Measurements from ENCODE around the gene HYLS1. TPM values are rescaled to one million over a fixed set of nuclear protein-coding genes. Genes with fewer than 3 reads are reported as not detected.
"Not testable (repeated sequence)": the region's sequence is repeated elsewhere in the genome, so short reads cannot be mapped to it uniquely, and the experiment has no call there.

Gene HYLS1, protein sequence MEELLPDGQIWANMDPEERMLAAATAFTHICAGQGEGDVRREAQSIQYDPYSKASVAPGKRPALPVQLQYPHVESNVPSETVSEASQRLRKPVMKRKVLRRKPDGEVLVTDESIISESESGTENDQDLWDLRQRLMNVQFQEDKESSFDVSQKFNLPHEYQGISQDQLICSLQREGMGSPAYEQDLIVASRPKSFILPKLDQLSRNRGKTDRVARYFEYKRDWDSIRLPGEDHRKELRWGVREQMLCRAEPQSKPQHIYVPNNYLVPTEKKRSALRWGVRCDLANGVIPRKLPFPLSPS
- 7.0 TPM for polyA plus RNA-seq (2013, experiment 1 of 2; ENCODE audit: insufficient read length)
- polyA plus RNA-seq (2013, experiment 2 of 2; ENCODE audit: insufficient read length) = 7.3 TPM

DNA sequence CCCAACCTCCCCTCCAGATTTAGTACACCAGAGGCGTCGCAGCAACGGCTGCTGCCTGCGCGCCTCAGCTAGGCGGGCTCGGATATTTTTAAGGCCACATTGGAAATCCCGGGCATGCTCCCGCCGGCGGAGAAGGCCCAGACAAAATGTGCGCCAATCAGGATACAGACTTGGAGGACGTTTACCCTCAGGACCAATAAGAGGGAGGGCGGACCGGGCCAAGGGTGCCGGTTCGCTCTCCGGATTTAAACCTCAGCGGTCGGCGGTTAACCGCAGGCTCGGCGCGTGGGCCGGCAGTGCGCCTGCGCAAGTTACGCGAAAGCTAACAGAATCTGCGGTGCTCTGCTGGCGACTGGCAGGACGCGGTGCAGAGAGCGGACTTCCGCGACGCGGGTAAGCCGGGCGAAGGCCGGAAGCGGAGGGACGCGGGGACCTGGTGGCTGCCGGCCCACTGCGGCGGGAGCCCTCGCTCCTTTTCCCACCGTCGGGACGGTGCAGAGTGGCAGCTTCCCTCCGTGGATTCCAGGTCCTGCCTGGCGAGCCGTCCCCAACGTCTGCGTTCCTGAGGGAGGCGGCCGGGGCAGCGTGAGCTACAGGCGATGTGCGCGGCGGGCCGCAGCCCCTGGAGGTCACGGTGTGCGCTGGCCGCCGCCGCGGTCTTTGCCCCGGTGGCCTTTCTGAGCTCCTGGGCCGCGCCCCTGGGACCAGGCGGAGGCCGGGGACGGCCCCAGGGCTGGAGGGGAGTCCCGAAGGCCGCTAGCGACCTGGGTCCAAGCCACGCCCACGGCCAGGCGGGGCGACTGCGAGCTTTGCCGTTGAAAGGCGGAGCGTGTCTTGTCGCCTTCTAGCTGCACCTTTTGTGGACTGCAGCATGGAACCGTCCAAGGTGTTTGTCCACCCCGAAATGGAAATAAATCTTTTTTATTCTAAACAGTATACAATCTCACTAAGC is at the start of gene HYLS1:
TSS of gene HYLS1 (plus strand) at position 296 of the 952 bp plus-strand sequence. CDS start 11,701 bp downstream, outside the sequence.
- peak; percentile 97 for DNase-seq

DNA sequence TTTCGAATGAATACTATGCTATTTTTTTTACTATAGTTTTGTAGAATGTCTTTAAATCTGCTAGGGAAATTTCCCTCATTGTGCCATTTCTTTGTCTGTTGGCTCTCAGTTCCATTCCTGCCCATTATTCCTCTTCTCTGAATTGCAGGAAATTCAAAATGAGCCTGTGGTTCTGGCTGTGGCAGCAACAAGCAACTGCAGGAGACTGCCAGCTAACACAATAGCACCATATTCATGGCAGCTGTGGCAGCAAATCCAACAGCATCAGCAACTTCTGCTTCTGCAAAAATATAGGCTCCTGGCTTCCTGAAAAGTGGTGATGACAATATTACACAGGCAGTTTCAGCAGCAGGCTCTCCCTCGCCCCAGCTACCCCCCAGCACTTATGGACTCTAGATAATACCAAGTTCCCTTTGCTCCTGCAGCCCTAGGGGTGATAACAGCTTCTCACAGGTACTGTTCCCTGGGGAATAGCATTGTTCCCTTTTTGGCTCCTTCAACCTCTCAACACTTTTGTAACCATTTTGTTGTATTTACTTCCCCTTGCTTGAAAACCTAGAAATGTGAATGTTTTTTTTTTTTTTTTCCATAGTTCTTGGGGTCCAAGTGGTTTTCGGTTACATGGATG is 45.0 kb upstream of the HYLS1 start:
- DNase-seq = no peak

DNA sequence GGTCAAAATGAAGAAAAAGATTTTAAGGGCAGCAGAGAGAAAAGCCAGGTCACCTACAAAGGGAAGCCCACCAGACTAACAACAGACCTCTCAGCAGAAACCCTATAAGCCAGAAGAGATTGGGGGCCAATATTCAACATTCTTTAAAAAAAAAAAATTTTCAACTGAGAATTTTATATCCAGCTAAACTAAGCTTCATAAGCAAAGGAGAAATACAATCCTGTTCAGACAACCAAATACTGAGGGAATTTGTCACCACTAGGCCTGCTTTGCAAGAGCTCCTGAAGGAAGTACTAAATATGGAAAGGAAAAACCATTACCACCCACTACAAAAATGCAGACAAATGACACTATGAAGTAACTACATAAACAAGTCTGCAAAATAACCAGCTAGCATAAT is 41.3 kb upstream of the HYLS1 start:
- no peak for DNase-seq

DNA sequence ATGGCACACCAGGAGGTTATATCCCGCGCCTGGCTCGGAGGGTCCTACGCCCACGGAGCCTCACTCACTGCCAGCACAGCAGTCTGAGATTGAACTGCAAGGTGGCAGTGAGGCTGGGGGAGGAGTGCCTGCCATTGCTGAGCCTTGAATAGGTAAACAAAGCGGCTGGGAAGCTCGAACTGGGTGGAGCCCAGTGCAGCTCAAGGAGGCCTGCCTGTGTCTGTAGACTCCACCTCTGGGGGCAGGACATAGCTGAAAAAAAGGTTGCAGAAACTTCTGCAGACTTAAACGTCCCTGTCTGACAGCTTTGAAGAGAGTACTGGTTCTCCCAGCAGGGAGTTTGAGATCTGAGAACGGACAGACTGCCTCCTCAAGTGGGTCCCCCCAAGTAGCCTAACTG is 29.8 kb upstream of the HYLS1 start:
- not testable (repeated sequence) for DNase-seq

DNA sequence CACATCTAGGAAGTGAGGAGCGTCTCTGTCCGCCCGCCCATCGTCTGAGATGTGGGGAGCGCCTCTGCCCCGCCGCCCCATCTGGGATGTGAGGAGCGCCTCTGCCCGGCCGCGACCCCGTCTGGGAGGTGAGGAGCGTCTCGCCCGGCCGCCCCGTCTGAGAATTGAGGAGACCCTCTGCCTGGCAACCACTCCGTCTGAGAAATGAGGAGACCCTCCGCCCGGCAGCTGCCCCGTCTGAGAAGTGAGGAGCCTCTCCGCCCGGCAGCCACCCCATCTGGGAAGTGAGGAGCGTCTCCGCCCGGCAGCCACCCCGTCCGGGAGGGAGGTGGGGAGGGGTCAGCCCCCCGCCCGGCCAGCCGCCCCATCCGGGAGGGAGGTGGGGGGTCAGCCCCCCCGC is 24.7 kb upstream of the HYLS1 start:
- not testable (repeated sequence) for DNase-seq

DNA sequence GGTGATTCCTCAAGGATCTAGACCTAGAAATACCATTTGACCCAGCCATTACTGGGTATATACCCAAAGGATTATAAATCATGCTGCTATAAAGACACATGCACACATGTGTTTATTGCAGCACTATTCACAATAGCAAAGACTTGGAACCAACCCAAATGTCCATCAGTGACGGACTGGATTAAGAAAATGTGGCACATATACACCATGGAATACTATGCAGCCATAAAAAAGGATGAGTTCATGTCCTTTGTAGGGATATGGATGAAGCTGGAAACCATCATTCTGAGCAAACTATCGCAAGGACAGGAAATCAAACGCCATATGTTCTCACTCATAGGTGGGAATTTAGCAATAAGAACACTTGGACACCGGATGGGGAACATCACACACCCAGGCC is 22.1 kb upstream of the HYLS1 start:
- not testable (repeated sequence) for DNase-seq

DNA sequence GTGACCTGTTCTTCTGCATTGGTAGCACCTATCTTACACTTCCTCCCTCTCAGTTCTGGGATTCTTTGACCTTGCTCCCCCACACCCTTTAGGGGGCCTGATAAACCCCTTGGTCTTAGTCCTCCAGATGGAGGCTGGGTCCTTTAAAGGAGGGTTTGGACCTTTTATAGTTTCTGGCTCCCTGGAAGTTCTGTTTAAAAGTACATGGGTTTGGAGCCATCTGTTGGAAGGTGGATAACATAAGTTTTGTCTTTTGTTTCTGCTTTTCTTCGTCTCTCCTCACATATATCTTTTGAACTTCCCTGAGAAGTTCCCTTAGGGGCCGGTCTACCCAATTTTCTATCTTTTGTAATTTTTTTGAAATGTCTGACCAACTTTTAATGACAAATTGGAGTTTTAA is 17.9 kb upstream of the HYLS1 start:
- no peak for DNase-seq

DNA sequence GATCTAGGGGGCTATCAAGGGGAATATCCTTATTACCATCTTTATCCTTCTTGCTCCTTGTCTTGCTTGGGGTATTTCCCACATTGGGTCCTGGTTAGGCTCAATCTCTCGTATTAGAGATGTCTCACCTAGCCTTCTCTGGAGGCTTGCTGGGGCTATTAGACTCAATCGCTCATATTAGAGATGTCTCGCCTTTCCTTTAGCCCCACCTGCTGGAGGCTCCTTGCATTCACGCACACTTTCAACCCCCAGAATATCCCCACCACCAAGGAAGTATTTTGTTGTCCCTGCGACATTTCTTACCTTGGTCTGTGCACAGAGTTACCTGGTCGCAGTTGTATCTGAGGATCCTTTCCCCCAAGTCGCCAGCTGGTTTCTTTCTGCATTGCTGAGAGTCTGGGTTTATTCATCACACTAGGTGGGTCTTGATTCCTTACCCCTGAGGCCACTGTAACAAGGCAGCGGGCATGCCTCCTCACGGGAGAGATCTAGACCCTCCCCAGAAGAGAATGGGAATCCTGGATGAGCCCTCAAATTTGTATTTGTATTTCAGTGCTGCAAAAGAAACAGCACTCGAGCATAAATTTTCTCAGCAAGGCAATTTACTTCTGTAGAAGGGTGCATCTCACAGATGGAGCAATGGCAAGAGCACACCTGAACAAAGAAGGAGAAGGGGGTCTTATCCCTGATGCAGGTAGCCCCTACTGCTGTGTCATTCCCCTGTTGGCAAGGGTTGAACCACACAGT is 15.9 kb upstream of the HYLS1 start:
- DNase-seq = peak; percentile 10

DNA sequence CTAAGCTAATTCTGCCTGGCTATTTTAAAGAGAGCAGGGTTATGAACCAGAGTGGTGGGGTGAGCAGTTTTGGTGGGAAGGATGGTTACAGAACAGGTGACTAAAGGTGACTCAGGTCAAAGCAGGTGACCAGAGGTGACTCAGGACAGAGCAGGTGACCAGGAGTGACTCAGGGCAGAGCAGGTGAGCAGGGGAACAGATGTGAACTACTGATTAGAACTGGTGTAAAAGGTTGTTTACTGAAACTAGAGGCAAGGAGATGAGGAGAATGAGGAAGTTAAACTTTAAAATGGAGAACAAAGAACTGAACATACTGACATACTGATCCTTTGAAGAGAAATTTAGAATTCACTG is 15.4 kb upstream of the HYLS1 start:
- DNase-seq = no peak

DNA sequence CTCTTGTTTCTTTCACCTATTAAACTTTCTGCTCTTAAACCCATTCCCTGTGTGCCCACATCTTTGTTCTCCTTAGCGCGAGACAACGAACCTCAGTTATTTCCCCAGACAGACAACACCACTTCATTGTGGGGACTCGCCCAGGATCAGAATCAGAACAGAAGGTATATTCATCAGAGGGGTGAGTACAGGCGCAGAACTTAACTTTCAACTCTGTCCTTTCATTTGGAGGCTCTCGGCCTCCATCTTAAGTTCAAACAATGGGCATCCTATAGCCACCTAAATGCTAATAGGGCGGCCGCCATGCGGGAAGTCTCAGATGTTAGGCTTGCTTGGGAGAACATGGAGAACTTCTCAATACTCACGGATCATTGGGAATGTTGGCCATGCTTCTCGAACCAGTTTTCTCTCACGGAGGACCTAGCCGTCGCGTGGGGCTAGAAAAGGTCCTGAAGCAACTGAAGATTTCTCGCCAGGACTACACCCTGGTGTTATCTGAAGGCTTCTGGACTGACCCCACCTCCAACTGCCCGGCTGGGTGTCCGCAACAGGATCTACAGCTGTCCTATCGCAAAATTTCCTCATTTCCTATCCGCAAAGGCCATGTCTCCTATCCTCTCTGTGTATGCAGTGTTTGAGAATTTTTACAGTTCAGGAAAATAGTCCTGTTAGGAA is 13.4 kb upstream of the HYLS1 start:
- no peak for DNase-seq

DNA sequence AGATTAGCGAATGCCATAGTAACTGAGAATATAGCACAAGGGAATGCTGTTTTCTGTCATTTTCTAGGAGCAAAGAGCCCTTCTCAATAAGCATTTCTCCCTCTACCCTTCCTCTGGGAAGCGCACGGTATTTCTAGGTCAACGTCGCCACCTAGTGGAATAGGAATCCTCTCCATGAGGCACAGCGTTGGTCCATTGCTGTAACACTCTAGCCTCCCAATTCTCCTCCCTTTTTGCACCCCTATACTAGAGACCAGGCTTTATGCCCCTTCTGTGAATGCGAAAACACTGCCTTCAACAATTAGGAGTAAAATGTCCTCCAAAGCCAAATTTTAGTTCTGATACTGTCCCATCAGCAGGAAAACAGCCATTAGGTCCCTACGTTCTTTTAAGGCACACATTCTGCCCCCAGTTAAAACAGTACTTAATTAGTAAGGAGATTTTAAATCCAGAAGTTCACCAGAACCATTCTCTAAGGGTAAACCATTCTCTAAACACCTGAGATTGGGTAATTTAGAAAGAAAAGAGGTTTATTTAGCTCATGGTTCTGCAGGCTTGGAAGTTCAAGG is 12.8 kb upstream of the HYLS1 start:
- peak; percentile 53 for DNase-seq

DNA sequence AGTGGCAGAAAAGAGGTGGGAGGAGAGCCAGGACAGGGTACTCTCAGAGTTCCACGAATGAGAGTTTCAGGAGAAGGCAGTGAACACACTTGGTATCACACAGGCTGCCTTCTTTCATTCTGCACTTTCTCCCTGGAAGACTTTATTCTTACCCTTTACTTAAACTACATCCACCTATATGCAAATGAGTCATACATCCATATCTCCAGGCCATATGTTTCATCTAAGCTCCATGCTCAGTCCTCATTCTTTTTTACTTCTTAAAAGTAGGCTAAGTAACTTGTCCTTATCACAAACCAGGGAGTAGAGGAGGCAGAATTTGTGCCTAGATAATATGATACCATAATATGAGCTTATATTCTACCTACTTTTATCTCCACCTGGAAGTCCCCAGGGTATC is 6.2 kb upstream of the HYLS1 start:
- DNase-seq = no peak

DNA sequence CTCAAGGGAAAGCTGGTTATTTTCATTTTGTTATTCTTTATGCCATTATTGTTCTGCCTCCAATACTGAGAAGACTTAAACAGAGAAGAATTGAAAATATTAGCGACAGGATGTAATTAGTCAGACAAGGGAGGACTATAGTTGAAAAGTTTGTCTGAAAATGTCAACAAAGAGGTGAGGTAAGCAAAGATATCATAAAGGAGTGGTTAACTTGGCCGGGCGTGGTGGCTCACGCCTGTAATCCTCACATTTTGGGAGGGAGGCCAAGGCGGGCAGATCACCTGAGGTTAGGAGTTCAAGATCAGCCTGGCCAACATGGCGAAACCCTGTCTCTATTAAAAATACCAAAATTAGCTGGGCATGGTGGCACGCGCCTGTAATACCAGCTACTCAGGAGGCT is 4.1 kb upstream of the HYLS1 start:
- no peak for DNase-seq

DNA sequence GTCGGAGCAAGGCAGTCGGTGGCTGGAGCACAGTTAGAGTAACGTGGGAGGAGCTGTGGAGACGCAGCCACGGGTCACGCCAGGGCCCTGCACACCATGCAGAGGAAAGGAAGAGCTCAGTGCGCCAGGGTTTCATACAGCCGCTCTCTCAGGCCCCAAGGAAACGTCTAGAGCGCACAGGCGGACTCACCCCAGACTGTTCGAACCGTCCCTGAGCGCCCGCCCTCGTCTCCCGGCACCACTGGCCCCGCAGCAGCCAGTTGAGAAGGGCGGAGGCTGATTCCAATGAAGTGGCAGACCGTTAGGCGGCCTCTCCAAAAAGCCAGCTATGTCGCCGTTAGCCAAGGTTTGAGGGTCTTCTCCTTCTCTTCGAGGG is 483 bp upstream of the HYLS1 start:
- DNase-seq = peak; percentile 14

DNA sequence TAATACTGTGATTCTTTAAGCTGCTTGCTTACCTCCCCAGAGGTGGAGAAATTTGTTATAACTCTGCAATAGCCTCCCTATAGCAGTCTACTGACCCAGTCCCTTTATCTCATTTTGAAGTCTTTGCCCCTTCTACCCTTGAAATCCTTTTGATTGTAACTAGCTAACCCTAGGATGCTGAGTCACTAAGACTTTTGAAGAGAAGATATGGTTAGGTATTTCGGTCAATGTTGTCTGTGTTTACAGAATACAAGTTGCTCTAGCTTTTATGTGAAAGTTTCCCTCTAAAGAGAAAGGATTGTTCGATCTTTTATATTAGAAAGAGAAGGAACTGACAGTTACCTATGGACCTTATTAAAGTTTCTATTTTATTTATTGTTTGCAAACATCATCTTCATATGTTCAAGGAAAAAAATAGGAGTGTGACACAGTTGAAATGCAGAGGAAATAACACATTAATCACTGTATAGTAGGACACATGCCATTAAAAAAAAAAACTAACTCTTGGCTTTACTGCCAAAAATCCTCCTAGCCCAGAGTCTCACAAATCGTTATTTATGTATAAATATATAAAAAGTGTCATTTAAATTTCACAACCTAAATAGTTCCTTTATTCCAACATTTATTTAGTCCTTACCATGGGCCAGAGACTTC is 3.1 kb downstream of the HYLS1 start:
- no peak for DNase-seq

DNA sequence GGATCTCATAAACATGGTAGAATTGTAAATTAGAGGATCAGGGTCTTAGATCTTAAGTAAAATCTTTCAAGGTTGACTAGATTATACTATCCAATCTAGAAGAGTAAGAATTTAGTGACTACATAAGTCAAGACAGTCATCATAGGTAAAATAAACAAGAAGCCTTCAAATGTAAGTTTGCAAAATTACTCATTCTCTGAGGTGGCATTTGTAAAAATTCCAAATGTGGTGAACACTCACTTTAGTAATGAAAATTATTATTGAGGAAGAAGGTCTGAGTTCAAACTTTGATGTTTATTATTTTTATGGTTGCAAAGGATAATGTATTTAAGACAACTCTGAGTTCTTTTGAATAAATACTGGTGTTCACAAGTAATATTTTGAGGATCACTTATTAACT is 4.6 kb downstream of the HYLS1 start:
- peak; percentile 23 for DNase-seq

DNA sequence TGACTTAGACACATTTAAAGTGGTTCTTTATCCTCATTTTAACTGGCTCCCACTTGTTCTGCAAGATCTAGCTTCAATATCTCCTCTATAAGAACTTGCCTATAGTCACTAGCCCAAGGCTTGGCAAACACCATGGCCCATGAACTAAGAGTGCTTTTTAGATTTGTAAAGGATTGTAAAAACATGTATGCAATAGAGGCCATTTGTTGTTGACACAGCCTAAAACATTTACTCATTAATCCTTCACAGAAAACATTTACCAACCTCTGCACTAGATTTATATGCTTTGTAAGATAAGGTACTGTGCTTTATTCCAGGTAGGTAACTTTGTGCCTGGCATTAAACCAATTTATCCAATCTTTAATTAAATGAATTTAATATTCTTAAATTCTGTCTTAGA is 5.5 kb downstream of the HYLS1 start:
- no peak for DNase-seq

DNA sequence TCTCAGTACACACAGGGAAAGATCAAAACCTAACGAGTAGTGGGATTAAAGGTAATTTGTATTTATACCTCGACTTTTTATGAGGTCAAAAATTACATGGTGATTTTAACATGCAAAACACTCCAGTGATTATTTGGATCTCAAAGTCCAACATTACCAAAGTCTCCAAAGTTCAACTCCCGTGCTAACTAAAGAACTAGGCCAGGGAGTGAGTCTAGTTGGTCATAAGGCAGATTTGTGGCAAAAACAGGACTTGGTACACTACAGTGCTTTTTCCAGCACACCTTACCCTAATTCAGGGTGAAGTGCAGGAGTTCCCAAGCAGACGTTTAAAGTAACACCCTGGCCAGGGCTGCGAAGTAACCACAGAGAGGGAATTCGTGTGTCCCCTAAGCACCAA is 14.4 kb downstream of the HYLS1 start:
- DNase-seq = no peak

DNA sequence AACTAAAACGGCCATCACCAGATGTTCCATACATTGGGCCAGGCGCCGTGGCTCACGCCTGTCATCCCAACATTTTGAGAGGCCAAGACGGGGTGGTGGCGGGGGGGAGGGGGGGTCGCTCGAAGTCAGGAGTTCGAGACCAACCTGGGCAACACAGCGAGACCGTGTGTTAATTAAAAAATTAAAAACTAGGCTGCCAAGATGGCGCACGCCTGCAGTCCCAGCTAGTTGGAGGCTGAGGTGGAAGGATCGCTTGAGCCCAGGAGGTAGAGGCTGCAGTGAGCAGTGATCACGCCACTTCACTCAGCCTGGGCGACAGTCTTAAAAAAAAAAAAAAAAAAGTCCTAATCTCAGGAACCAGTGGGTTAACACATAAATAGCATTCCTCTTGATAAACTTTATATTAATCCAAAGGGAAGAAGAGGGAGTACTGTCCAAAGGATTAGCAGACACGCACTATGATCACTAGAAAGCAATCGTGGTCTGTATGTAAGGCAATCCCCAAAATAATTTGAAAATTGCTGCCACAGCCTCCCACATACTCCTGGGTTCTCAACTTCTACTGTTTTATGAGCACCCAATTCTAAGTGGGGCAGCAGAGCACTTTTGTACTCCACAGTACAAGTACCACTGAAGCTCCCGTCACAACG is 14.9 kb downstream of the HYLS1 start:
- no peak for DNase-seq

DNA sequence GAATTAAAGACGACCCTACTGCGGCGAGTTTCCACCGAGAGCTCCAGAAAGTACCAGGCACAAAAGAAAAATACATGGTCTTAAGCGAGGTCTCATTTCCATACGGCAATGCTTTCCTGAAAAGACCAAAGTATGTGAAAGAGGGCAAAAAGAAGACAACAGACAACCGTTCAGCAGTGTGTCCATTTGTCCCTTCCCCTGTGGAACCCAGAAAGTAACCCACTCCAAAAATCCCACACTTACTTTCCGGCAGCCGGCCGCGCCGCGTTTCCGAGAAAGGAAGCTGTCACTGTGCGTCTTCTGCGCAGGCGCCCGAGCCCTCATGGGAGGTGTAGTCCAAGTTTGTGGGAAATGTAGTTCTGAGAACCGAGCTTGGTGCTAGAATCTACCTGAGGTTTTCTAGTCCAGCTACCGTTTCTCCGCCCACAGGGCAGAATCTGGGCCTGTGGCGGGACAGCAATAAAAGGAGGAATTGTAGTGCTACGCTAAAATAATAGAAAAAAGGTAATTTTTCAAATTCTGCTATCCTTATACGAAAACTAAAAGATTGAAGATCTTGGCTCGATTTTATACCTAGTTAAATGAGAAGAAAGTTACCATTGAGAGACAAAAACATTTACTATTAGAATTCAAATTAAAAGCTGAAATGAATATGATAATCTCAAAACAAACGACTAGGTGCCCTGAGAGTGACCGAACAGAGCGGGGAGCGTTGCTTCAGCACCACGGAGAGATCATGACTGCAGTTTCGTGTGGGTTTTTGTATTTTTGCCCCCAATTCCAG is 15.7 kb downstream of the HYLS1 start, which contains the start of gene PUS3:
TSS of gene PUS3 (minus strand) at position 280 of the 784 bp plus-strand sequence. CDS start 6,922 bp downstream, outside the sequence.
- DNase-seq = peak; percentile 78
